ENCODE measurements around the gene LKAAEAR1. TPM values are rescaled to one million over a fixed set of nuclear protein-coding genes. Genes with fewer than 3 reads are reported as not detected.

The LKAAEAR1 gene
- polyA plus RNA-seq, 1 donor (not counting 4 experiments of a cell fraction or from before 2014, with no cell fraction given): not detected

- H3K4me3 ChIP-seq (ENCODE audit: control insufficient read depth in 2 of 3, extremely low read depth in 1 of 3, insufficient read depth in 2 of 3, low read depth in 1 of 3, low read length in 3 of 3): no peak overlapping the region
- H3K79me2 ChIP-seq (ENCODE audit: control insufficient read depth, insufficient read depth, low read length): no peaks in the 10 kb centered on the region
- no peak for TF ChIP-seq CTCF (optimal IDR thresholded peaks at IDR 0.05 in 1 of 3, IDR thresholded peaks at IDR 0.05 in 1 of 3, conservative IDR thresholded peaks at IDR 0.05 in 1 of 3; ENCODE audit: extremely low read depth in 1 of 3, insufficient read depth in 2 of 3, low read length in 3 of 3)
- TF ChIP-seq EZH2 (IDR thresholded peaks at IDR 0.05; ENCODE audit: low read length): no peak
- no peaks in the 10 kb centered on the region for H4K20me1 ChIP-seq (ENCODE audit: control insufficient read depth, extremely low read depth, insufficient read depth, low read length)
- no peak overlapping the region for H3K9ac ChIP-seq (ENCODE audit: control insufficient read depth, extremely low read depth, insufficient read depth, low read length)
- H3K4me1 ChIP-seq (ENCODE audit: control insufficient read depth, extremely low read depth, insufficient read depth, low read length): no peaks in the 10 kb centered on the region
- no peak for FAIRE-seq
- dilution Hi-C loops (cut with MboI; ENCODE audit: extremely low pct_ligation_motif_present, low sequenced_read_pairs): no loop called here
- no peak overlapping the region for H3K4me2 ChIP-seq (ENCODE audit: control insufficient read depth, extremely low read depth, insufficient read depth, low read depth, low read length)
- no peak overlapping the region for H2AFZ ChIP-seq (ENCODE audit: control insufficient read depth, low read length)
- peaks cover 3% of the 10 kb centered on the region for H3K27me3 ChIP-seq (ENCODE audit: control insufficient read depth, extremely low read depth, insufficient read depth, low read length)
- H3K27ac ChIP-seq (ENCODE audit: control insufficient read depth, insufficient read depth, low read length): no peak overlapping the region
- no peaks in the 10 kb centered on the region for H3K36me3 ChIP-seq (ENCODE audit: control insufficient read depth in 2 of 2, extremely low read depth in 1 of 2, insufficient read depth in 2 of 2, low read length in 2 of 2)
- no peak for DNase-seq (ENCODE audit: low read depth, low spot score)
- H3K9me3 ChIP-seq (ENCODE audit: control insufficient read depth, low read depth, low read length): no peaks in the 10 kb centered on the region
- no peaks in the 10 kb centered on the region for H3K9me1 ChIP-seq (ENCODE audit: control insufficient read depth, extremely low read depth, insufficient read depth, low read length)
These were observed 28.7 kb upstream of the LKAAEAR1 start for GRCh38 chr20:64112691-64113443.

GRCh38 chr20:64111841-64112641 lies 27.8 kb upstream of the LKAAEAR1 start:
- no peaks in the 10 kb centered on the region for H3K4me1 ChIP-seq (ENCODE audit: control insufficient read depth, extremely low read depth, insufficient read depth, low read length)
- no peak overlapping the region for H3K9ac ChIP-seq (ENCODE audit: control insufficient read depth, extremely low read depth, insufficient read depth, low read length)
- dilution Hi-C loops (cut with MboI; ENCODE audit: extremely low pct_ligation_motif_present, low sequenced_read_pairs): no loop called here
- no peak for DNase-seq (ENCODE audit: low read depth, low spot score)
- no peaks in the 10 kb centered on the region for H3K79me2 ChIP-seq (ENCODE audit: control insufficient read depth, insufficient read depth, low read length)
- peaks cover 3% of the 10 kb centered on the region for H3K27me3 ChIP-seq (ENCODE audit: control insufficient read depth, extremely low read depth, insufficient read depth, low read length)
- H3K4me2 ChIP-seq (ENCODE audit: control insufficient read depth, extremely low read depth, insufficient read depth, low read depth, low read length): no peak overlapping the region
- no peak overlapping the region for H3K4me3 ChIP-seq (ENCODE audit: control insufficient read depth in 2 of 3, extremely low read depth in 1 of 3, insufficient read depth in 2 of 3, low read depth in 1 of 3, low read length in 3 of 3)
- no peak overlapping the region for H2AFZ ChIP-seq (ENCODE audit: control insufficient read depth, low read length)
- TF ChIP-seq EZH2 (IDR thresholded peaks at IDR 0.05; ENCODE audit: low read length) (no peak), CTCF (optimal IDR thresholded peaks at IDR 0.05 in 1 of 3, IDR thresholded peaks at IDR 0.05 in 1 of 3, conservative IDR thresholded peaks at IDR 0.05 in 1 of 3; ENCODE audit: extremely low read depth in 1 of 3, insufficient read depth in 2 of 3, low read length in 3 of 3) (no peak)
- no peaks in the 10 kb centered on the region for H3K9me1 ChIP-seq (ENCODE audit: control insufficient read depth, extremely low read depth, insufficient read depth, low read length)
- H3K27ac ChIP-seq (ENCODE audit: control insufficient read depth, insufficient read depth, low read length): no peak overlapping the region
- no peaks in the 10 kb centered on the region for H4K20me1 ChIP-seq (ENCODE audit: control insufficient read depth, extremely low read depth, insufficient read depth, low read length)
- FAIRE-seq: no peak
- no peaks in the 10 kb centered on the region for H3K9me3 ChIP-seq (ENCODE audit: control insufficient read depth, low read depth, low read length)
- no peaks in the 10 kb centered on the region for H3K36me3 ChIP-seq (ENCODE audit: control insufficient read depth in 2 of 2, extremely low read depth in 1 of 2, insufficient read depth in 2 of 2, low read length in 2 of 2)
